LNCaP clone FGC (cell line): ENCODE data around the gene PPP6R1.

Source experiments
- DNase-seq: peaks from one replicate; pipeline ENCODE4 v3.0.0-alpha.2; 2011; ENCODE audit warnings: low read depth
- H3K4me3 ChIP-seq: 2 replicates; pipeline ENCODE4 v1.5.1; 2011; ENCODE audit warnings: mild to moderate bottlenecking, low read depth, low read length, control low read depth
- TF ChIP-seq, protein P1 (sequence below): IDR thresholded peaks from 2 replicates; pipeline ENCODE4 v1.5.1; 2012; ENCODE audit warnings: mild to moderate bottlenecking; ENCODE audit not compliant: control insufficient read depth, insufficient read depth; ENCODE audit errors: extremely low read depth

Gene PPP6R1

DNA sequence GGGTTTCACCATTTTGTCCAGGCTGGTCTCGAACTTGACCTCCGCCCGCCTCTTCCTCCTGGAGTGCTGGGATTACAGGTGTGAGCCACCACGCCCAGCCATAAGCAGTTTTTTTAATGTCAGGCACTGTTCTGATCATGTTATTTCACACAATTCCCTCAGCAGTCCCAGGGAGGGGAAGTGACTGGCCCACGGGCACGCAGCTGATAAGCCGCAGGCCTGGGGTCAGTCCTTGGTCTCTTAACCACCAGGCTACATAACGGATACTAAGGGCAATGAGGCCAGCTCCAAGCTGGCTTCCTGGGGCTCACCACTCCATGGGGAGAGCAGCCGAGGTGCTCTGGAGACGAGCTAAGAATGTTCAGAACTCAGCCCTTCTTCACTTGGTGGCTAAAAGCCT, 38.5 kb upstream of the PPP6R1 start:
- no peak for DNase-seq
- no peak overlapping the region for H3K4me3 ChIP-seq
- TF ChIP-seq, protein P1, sequence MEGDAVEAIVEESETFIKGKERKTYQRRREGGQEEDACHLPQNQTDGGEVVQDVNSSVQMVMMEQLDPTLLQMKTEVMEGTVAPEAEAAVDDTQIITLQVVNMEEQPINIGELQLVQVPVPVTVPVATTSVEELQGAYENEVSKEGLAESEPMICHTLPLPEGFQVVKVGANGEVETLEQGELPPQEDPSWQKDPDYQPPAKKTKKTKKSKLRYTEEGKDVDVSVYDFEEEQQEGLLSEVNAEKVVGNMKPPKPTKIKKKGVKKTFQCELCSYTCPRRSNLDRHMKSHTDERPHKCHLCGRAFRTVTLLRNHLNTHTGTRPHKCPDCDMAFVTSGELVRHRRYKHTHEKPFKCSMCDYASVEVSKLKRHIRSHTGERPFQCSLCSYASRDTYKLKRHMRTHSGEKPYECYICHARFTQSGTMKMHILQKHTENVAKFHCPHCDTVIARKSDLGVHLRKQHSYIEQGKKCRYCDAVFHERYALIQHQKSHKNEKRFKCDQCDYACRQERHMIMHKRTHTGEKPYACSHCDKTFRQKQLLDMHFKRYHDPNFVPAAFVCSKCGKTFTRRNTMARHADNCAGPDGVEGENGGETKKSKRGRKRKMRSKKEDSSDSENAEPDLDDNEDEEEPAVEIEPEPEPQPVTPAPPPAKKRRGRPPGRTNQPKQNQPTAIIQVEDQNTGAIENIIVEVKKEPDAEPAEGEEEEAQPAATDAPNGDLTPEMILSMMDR: no peak

DNA sequence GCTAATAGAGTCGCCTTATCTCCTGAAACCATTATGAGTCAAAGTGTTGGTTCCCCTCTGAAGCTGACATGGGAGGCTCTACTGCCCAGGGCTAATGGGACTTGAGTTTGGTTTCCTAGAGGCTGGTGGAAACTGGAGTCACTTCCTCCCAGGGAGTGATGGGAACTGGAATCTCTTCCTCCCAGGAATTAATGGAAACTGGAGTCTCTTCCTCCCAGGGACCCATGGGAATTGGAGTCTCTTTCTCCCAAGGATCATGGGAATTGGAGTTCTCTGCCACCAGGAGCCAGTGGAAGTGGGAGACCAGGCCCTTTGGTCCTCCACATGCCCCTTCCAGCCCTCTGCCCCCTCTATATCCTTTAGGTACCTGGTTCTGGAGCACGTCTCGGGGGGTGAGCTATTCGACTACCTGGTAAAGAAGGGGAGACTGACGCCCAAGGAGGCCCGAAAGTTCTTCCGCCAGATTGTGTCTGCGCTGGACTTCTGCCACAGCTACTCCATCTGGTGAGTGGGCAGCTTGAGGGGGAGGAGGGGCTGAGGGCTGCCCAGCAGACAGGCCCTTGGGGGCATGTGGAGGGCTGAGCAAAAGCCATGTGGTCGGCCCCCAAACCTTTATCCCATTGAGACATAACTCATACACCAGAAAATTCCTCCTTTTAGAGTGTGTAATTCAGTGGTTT, 30.4 kb upstream of the PPP6R1 start:
- no peak overlapping the region for H3K4me3 ChIP-seq
- TF ChIP-seq, protein P1: no peak
- DNase-seq: no peak

DNA sequence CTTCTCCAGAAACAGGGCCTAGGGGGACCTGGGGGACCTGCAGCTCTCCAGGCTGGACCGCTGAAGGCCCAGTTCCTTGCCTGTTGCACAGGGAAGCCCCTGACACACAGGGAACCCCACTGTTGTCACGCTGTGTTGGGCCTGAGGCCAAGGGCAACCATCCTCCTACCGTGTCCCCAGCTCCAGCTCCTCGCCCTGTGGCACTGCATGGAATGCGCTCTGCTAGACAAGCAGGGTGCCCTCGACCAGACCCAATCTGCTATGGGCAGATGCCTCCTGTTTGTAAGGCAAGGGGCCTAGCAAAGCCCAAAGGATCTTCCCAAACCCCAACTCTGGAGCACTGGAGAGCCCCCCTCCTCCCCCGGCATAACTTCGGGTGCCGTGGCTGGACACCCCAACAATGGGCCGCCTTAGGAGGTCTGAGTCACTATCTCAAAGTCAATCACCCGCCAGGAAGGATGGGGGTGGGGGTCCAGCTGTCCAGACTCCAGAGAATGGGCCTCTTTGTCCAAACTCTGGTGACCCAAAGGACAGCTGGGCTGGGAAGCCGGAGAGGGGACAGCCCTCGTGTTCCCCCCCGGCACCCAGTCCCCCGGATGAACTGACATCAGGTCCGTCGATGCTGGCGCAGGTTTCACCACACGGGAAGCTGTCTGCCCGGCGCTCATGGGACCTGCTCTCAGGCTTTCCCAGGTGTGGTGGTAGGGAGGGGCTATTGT, 28.7 kb upstream of the PPP6R1 start:
- TF ChIP-seq, protein P1: no peak
- no peak overlapping the region for H3K4me3 ChIP-seq
- no peak for DNase-seq

DNA sequence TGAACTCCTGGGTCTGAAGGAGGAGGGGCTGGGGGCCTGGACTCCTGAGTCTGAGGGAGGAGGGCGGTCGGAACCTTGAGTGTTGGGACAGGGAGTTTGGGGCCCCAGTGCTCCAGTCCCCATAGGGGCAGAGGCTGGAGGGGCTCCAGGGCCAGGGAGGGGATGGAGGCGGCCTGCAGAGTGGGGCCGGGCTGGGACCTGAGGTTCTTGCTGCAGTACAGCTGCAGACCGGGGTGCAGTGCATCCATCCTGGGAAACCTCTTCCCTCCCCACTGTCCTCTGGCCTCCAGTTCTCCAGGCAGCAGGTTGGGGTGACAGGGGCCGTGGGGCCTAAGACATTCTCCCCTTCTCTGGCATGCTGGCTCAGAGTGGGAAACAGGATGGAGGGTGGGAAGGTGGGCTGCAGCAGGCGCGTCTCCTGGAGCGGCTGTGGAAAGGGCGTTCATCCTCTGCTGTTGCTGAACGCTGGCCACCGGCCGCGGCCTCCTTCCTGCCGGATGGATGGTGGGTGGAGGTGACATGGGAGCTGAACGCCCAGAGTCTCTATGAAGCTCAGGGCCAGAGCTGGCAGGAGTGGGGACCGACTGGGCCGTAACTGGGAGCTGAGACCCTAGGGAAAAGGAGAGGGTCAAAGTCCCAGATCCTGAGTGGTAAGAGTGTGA, 26.5 kb upstream of the PPP6R1 start:
- no peak for DNase-seq
- no peak overlapping the region for H3K4me3 ChIP-seq
- TF ChIP-seq, protein P1: no peak

DNA sequence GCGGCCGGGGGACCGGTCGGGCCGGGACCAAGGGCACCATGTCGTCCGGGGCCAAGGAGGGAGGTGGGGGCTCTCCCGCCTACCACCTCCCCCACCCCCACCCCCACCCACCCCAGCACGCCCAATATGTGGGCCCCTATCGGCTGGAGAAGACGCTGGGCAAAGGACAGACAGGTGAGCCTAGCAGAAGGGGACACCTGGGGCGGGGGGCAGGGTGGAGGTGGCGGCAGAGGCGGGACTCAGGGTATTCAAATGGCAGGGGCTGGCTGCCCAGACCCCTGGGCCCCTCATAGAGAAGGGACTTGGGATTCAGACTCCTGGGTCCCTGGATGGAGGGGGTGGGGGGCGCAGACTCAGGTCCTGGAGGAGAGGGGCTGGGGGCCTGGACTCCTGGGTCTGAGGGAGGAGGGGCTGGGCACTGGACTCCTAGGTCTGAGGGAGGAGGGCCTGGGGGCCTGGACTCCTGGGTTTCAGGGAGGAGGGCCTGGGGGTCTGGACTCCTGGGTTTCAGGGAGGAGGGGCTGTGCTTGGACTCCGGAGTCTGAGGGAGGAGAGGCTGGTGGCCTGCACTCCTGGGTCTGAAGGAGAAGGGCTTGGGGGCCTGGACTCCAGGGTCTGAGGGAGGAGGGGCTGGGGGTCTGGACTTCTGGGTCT, 25.7 kb upstream of the PPP6R1 start:
- no peak for DNase-seq
- H3K4me3 ChIP-seq: no peak overlapping the region
- TF ChIP-seq, protein P1: no peak

DNA sequence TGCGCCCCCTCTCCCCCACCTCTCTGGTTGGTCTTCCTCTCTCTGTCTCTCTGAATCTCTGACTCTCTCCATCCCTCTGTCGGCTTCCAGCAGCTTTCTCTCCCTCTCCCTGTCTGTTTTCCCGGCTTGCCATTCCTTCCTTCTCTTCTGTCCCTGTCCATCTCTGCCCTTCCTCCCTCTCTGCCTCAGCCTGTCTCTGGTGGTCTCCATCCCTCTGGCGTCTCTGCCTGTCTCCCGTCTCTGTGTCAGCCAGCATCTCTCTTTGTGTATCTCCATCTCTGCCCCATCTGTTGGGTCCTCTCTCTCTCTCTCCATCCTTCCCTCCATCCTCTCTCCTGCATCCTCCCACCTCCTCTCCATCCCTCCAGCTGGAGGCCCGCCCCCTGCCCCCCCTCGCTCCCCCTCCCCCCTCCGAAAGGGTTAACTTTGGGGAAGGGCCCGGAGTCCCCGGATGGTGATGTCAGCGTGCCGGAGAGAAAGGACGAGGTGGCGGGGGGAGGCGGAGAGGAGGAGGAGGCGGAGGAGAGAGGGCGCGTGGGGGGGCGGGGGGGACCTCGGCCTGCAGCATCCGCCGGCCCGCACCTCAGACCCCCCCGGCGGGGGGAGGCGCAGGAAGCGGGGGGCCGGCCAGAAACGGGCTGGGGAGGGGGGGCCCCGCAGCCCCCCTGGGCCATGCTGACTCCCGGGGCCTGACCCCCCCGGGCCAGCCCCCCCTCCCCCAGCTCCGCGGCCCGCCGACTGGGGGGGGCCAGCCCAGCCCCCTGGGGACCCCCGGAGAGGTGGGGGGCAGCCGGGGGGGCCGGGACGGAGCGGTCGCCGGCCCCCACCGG, 24.9 kb upstream of the PPP6R1 start, which contains the start of gene BRSK1:
Gene BRSK1 (plus strand): TSS at position 450 of the 830 bp plus-strand sequence. CDS start 446 bp downstream, outside the sequence.
- TF ChIP-seq, protein P1: no peak
- no peak for DNase-seq
- H3K4me3 ChIP-seq: no peak within 1 kb of the TSS
